Spleen (tissue), 11 donors: ENCODE measurements around the gene ANKRD37. TPM values are rescaled to one million over a fixed set of nuclear protein-coding genes. Genes with fewer than 3 reads are reported as not detected.

Experiments used
- DNase-seq: peaks from one replicate; pipeline ENCODE4 v3.0.0-alpha.2; 2020
- H3K27ac ChIP-seq, 8 donors: fragments of 200-600 bp; sonication (generic) in 7 of 8; 1 replicate in 4 of 8; 2 replicates in 4 of 8; pipeline versions ENCODE4 v1.5.0 to v1.8.0; 2016 to 2021; ENCODE audit warnings: inconsistent platforms in 4 of 8, mild to moderate bottlenecking in 4 of 8, moderate library complexity in 1 of 8
- H3K27me3 ChIP-seq, 7 donors: fragments of 200-600 bp; sonication (generic) in 6 of 7; replicated peaks in 1 of 7; 1 replicate in 4 of 7; 2 replicates in 3 of 7; pipeline versions ENCODE4 v1.5.0 to v1.8.0; 2016 to 2021; ENCODE audit warnings: inconsistent platforms in 3 of 7, mild to moderate bottlenecking in 1 of 7
- H3K36me3 ChIP-seq, 6 donors: fragments of 200-600 bp; sonication (generic) in 5 of 6; 1 replicate in 4 of 6; 2 replicates in 2 of 6; pipeline versions ENCODE4 v1.5.0 to v1.8.0; 2016 to 2021; ENCODE audit warnings: inconsistent platforms in 2 of 6
- H3K4me1 ChIP-seq, 6 donors: fragments of 200-600 bp; sonication (generic) in 5 of 6; 1 replicate in 3 of 6; 2 replicates in 3 of 6; pipeline versions ENCODE4 v1.5.0 to v1.8.0; 2016 to 2021; ENCODE audit warnings: inconsistent platforms in 3 of 6
- H3K4me3 ChIP-seq, 8 donors: fragments of 200-600 bp; sonication (generic) in 7 of 8; 1 replicate in 4 of 8; 2 replicates in 4 of 8; pipeline versions ENCODE4 v1.5.0 to v1.8.0; 2016 to 2021; ENCODE audit warnings: inconsistent platforms in 4 of 8, mild to moderate bottlenecking in 4 of 8, moderate library complexity in 2 of 8
- H3K9me3 ChIP-seq, 8 donors: fragments of 200-600 bp; sonication (generic) in 7 of 8; 1 replicate in 4 of 8; 2 replicates in 4 of 8; pipeline versions ENCODE4 v1.5.0 to v1.8.0; 2016 to 2021; ENCODE audit warnings: inconsistent platforms in 4 of 8
- POLR2A ChIP-seq, 3 donors: fragments of 450-650 bp; IDR thresholded peaks; one replicate each; pipeline ENCODE4 v1.5.1; 2017; ENCODE audit warnings: antibody characterized with exemption in 3 of 3, mild to moderate bottlenecking in 1 of 3
- POLR2AphosphoS5 ChIP-seq, 3 donors: sonication (generic); formaldehyde crosslinking; IDR thresholded peaks; one replicate each; pipeline ENCODE4 v1.5.1; 2017; ENCODE audit warnings: antibody characterized with exemption in 3 of 3
- WGBS, 5 donors: extraction: QIAGEN DNeasy Blood & Tissue Kit in 3 of 5; methylation state at CpG; one replicate each; pipeline versions ENCODE4 v1.1.5 to v1.1.7; 2013 to 2018; 5-methylcytosine and 5-hydroxymethylcytosine counted together
- intact Hi-C: fragments of 100-400 bp; cut with DNase I; formaldehyde crosslinking; loops from one replicate; pipeline ENCODE4 v1.15.0; 2023; ENCODE audit warnings: low total_unique reads
- polyA plus RNA-seq, 3 donors: library from polyadenylated mRNA; stranded (reverse); fragments of 200-250 nt; gene quantifications; one replicate each; pipeline ENCODE4 v1.2.1, GENCODE V29; 2013
- total RNA-seq, 7 donors: library from RNA; depleted of rRNA in 3 of 7; stranded (reverse); fragments of >200 nt in 3 of 7; fragmentation: NEBNext Ultra II Directional in 4 of 7; extraction: Animal tissue kit (Norgen Biotek cat#: 25700) in 4 of 7; gene quantifications; one replicate each; pipeline versions ENCODE4 v1.1.0 to v1.2.1, GENCODE V29; 2016 to 2021
- TF ChIP-seq, protein P1 (sequence below), 11 experiments: fragments of 200-600 bp in 7 of 11; fragments of 450-650 bp in 4 of 11; sonication (generic) in 4 of 11; IDR thresholded peaks in 8 of 11; conservative IDR thresholded peaks in 3 of 11; 1 replicate in 7 of 11; 2 replicates in 4 of 11; pipeline versions ENCODE4 v1.4.0 to v1.8.0; 2016 to 2021; ENCODE audit warnings: antibody characterized with exemption in 11 of 11, inconsistent platforms in 4 of 11, mild to moderate bottlenecking in 1 of 11
- donor health status: healthy with polysubstance abuse.
- donor health status: DM: no; HTN: no; CAD: no; lungs with moderate emphysema.
- donor health status: DM: no; HTN: no; CAD: no.
- donor health status: Bipolar disorder and iron deficiency.
- donor health status: healthy.
- donor health status: DM: no; HTN: no; CAD: no.
- donor health status: DM: yes; HTN: yes; CAD: no.

The ANKRD37 gene
- total and polyA plus RNA-seq, 10 donors: 6.0 to 21.1 (median 9.7) TPM

DNA sequence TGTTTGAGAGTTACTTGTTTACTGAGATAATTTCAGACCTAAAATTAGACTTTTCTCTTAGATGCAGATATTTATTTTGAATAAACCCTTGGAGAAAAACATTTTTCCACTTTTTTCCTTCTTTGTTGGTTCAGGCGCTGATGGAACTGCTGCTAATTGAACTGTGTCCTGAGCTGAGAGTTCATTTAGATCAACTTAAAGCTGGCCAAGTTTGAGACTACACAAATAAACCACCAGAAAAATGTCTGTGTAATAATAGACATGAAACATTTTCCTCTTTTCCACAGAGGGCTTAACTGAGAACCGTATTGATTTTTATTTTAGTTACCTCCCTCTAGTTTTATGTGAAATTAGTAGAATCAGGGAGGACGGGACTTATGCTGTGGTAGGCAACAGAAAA is 33.4 kb upstream of the ANKRD37 start:
- H3K27me3 ChIP-seq: no peaks in the 10 kb centered on the region
- H3K4me1 ChIP-seq: no peaks in the 10 kb centered on the region
- no peaks in the 10 kb centered on the region for H3K9me3 ChIP-seq
- H3K27ac ChIP-seq: no peak overlapping the region
- H3K36me3 ChIP-seq: peaks cover 0 to 57% (median 6%) of the 10 kb centered on the region in 6 donors
- no peak overlapping the region for H3K4me3 ChIP-seq
- WGBS, 5 donors: 90 to 95% (median 93%) methylated on average over 3 of the region's 3 CpGs
- intact Hi-C loops: no loop called here
- no peak for DNase-seq
- TF ChIP-seq, protein P1, sequence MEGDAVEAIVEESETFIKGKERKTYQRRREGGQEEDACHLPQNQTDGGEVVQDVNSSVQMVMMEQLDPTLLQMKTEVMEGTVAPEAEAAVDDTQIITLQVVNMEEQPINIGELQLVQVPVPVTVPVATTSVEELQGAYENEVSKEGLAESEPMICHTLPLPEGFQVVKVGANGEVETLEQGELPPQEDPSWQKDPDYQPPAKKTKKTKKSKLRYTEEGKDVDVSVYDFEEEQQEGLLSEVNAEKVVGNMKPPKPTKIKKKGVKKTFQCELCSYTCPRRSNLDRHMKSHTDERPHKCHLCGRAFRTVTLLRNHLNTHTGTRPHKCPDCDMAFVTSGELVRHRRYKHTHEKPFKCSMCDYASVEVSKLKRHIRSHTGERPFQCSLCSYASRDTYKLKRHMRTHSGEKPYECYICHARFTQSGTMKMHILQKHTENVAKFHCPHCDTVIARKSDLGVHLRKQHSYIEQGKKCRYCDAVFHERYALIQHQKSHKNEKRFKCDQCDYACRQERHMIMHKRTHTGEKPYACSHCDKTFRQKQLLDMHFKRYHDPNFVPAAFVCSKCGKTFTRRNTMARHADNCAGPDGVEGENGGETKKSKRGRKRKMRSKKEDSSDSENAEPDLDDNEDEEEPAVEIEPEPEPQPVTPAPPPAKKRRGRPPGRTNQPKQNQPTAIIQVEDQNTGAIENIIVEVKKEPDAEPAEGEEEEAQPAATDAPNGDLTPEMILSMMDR (IDR thresholded peaks at IDR 0.05 in 8 of 11, conservative IDR thresholded peaks at IDR 0.05 in 3 of 11): no peak

DNA sequence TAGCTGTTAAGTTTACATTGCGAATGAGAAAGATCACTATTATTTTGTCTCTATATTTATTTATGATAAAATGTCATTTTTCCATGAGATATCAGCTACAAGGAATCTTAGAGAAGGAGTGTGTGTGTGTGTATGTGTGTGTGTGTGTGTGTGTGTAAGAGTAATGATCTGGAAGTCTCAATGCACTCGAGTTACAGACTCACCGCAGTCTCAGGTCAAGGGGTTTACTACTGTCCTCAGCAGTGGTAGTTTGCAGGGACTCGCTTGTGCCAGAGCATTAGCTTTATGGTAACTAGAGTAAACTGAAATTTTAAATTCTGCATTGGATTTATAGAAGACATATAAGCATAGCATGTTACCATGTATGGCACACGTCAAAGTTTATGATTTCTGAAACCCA is 31.8 kb upstream of the ANKRD37 start:
- WGBS, 5 donors: 91 to 98% (median 95%) methylated on average over 5 of the region's 5 CpGs
- intact Hi-C loops: no loop called here
- no peaks in the 10 kb centered on the region for H3K4me1 ChIP-seq
- peaks cover 0 to 46% (median 6%) of the 10 kb centered on the region in 6 donors for H3K36me3 ChIP-seq
- H3K9me3 ChIP-seq: no peaks in the 10 kb centered on the region
- DNase-seq: no peak
- H3K4me3 ChIP-seq: no peak overlapping the region
- TF ChIP-seq, protein P1 (IDR thresholded peaks at IDR 0.05 in 8 of 11, conservative IDR thresholded peaks at IDR 0.05 in 3 of 11): no peak
- TF ChIP-seq POLR2A (IDR thresholded peaks at IDR 0.05): no peak
- no peak for TF ChIP-seq POLR2AphosphoS5 (IDR thresholded peaks at IDR 0.05)
- H3K27me3 ChIP-seq: no peaks in the 10 kb centered on the region
- H3K27ac ChIP-seq: no peak overlapping the region

DNA sequence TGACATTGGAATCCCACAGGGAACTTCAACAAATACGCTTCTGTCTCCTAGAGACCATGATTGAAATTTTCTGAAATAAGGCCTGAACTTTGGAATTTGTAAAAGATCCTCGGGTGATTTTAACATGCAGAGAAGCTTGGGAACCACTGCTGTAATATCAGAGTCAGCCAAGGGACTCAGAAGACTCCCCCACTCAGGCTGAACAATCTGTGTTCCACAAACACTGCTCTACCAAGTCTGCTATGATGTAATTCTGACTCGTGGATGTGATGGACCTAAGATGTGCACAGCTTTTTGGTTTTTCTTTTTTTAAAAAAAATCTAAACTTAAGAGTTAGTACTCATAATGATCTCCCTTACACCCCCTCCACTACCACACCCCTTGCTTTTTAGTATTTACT is 26.9 kb upstream of the ANKRD37 start:
- intact Hi-C loops: no loop called here
- Histone ChIP-seq H3K4me3 (no peak overlapping the region), H3K27ac (no peak overlapping the region), H3K36me3 (peaks cover 0 to 45% (median 4%) of the 10 kb centered on the region in 6 donors), H3K27me3 (no peaks in the 10 kb centered on the region), H3K9me3 (no peaks in the 10 kb centered on the region), H3K4me1 (no peaks in the 10 kb centered on the region)
- 87 to 94% (median 89%) methylated on average over 3 of the region's 3 CpGs for WGBS, 5 donors
- TF ChIP-seq, protein P1 (IDR thresholded peaks at IDR 0.05 in 8 of 11, conservative IDR thresholded peaks at IDR 0.05 in 3 of 11): no peak
- TF ChIP-seq POLR2A (IDR thresholded peaks at IDR 0.05) (no peak), POLR2AphosphoS5 (IDR thresholded peaks at IDR 0.05) (no peak)
- no peak for DNase-seq

DNA sequence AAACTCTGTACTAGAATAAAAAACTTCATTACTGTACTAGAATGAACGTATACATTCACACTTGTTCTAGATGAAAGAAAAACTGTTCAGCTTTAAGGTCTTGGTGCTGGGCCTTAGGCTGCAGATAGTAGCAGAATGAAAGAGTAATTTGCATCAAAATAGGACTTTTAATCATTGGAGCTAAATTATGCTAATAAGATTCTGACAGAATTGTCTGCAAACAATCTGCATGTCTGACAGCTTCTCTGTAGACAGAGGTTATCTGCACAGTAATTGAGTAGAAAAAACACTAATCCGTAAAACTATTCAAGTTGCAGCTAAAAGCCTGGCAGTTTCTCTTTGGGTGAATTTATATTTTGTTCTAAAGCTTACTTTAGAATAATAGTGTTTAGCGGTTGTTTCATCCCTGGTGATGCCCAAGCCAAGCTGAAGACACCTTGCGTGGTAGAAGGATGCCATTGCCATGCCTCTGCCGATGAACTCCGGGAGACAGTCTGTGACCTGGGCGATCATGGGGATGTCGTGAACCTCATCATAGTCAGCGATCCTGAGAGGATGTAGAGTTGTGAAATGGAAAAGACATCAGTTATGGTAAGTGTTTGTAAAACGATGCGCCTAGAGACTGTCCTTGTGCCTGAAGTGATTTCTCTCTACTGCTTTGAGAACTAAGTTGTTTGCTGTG is 26.2 kb upstream of the ANKRD37 start:
- Histone ChIP-seq H3K4me3 (no peak overlapping the region), H3K9me3 (no peaks in the 10 kb centered on the region), H3K4me1 (no peaks in the 10 kb centered on the region), H3K36me3 (peaks cover 0 to 45% (median 4%) of the 10 kb centered on the region in 6 donors), H3K27me3 (no peaks in the 10 kb centered on the region), H3K27ac (no peak overlapping the region)
- TF ChIP-seq POLR2A (IDR thresholded peaks at IDR 0.05) (no peak), POLR2AphosphoS5 (IDR thresholded peaks at IDR 0.05) (no peak)
- TF ChIP-seq, protein P1 (IDR thresholded peaks at IDR 0.05 in 8 of 11, conservative IDR thresholded peaks at IDR 0.05 in 3 of 11): no peak
- 94 to 96% (median 96%) methylated on average over 11 of the region's 11 CpGs for WGBS, 5 donors
- DNase-seq: no peak
- intact Hi-C loops: no loop called here
